Calu3 (cell line): ENCODE measurements around the gene C22orf15. TPM values are rescaled to one million over a fixed set of nuclear protein-coding genes. Genes with fewer than 3 reads are reported as not detected.
"Not testable (repeated sequence)": the region's sequence is repeated elsewhere in the genome, so short reads cannot be mapped to it uniquely, and the experiment has no call there.

Experiments
- BruUV-seq: library from RNA; stranded (reverse); fragments of 400-500 nt; replicated peaks from 2 replicates; lab custom pipeline; 2021; lab: Mats Ljungman, UMichigan
- CTCF ChIA-PET: fragments of 300-600 bp; sonication (Branson Sonifier 250); formaldehyde crosslinking; loops from one replicate; lab custom pipeline; 2022; ENCODE audit warnings: antibody characterized with exemption; lab: Charles Lee
- DNase-seq: peaks from one replicate; pipeline ENCODE4 v3.0.0; 2022
- H3K27ac Mint-ChIP-seq: one replicate; pipeline ENCODE4 v1.8.0; 2022; ENCODE audit warnings: mixed read lengths; ENCODE audit not compliant: unreplicated experiment
- H3K27me3 Mint-ChIP-seq: one replicate; pipeline ENCODE4 v1.8.0; 2022; ENCODE audit warnings: mixed read lengths; ENCODE audit not compliant: unreplicated experiment
- H3K36me3 Mint-ChIP-seq: one replicate; pipeline ENCODE4 v1.8.0; 2022; ENCODE audit warnings: mild to moderate bottlenecking, moderate library complexity, mixed read lengths; ENCODE audit not compliant: insufficient read depth, unreplicated experiment
- H3K4me1 Mint-ChIP-seq: one replicate; pipeline ENCODE4 v1.8.0; 2022; ENCODE audit warnings: mild to moderate bottlenecking, low read depth, mixed read lengths; ENCODE audit not compliant: unreplicated experiment
- H3K4me3 Mint-ChIP-seq: one replicate; pipeline ENCODE4 v1.8.0; 2022; ENCODE audit warnings: mild to moderate bottlenecking, low read depth, moderate library complexity, mixed read lengths; ENCODE audit not compliant: unreplicated experiment
- H3K9me3 Mint-ChIP-seq: one replicate; pipeline ENCODE4 v1.8.0; 2022; ENCODE audit warnings: low read depth, mixed read lengths; ENCODE audit not compliant: unreplicated experiment
- intact Hi-C: fragments of 100-400 bp; cut with micrococcal nuclease; formaldehyde crosslinking; loops from one replicate; pipeline ENCODE4 v1.10.0; 2022; ENCODE audit not compliant: unreplicated experiment
- total RNA-seq: library from RNA; stranded (reverse); gene quantifications from 2 replicates; pipeline ENCODE4 v1.2.3, GENCODE V29; 2022
- TF ChIP-seq, protein P1 (sequence below): fragments of 200-600 bp; IDR thresholded peaks from one replicate; pipeline ENCODE4 v1.8.0; 2022; ENCODE audit warnings: antibody characterized with exemption; ENCODE audit not compliant: unreplicated experiment

The C22orf15 gene
- total RNA-seq, 1 experiment from 2014 or later: not detected

DNA sequence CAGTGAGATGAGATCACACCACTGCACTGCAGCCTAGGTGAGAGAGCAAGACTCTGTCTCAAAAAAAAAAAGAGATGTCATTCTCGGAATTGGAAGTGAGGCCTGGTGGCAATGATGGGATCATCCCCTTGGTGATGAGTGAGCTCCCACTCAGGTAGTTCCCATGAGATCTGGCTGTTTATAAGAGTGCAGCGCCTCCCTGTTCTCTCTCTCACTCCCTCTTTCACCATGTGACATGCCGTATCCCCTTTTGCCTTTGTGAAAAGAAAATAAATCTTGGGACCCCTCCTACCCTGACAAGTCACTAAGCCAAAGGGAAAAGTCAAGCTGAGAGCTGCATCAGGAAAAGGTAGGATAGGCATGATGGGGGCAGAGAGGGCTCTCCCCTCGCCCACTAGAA is 40.6 kb upstream of the C22orf15 start:
- H3K36me3 Mint-ChIP-seq: peaks cover 9% of the 10 kb centered on the region
- H3K27ac Mint-ChIP-seq: no peak overlapping the region
- peaks cover 26% of the 10 kb centered on the region for H3K4me1 Mint-ChIP-seq
- no peaks in the 10 kb centered on the region for H3K9me3 Mint-ChIP-seq
- TF ChIP-seq, protein P1, sequence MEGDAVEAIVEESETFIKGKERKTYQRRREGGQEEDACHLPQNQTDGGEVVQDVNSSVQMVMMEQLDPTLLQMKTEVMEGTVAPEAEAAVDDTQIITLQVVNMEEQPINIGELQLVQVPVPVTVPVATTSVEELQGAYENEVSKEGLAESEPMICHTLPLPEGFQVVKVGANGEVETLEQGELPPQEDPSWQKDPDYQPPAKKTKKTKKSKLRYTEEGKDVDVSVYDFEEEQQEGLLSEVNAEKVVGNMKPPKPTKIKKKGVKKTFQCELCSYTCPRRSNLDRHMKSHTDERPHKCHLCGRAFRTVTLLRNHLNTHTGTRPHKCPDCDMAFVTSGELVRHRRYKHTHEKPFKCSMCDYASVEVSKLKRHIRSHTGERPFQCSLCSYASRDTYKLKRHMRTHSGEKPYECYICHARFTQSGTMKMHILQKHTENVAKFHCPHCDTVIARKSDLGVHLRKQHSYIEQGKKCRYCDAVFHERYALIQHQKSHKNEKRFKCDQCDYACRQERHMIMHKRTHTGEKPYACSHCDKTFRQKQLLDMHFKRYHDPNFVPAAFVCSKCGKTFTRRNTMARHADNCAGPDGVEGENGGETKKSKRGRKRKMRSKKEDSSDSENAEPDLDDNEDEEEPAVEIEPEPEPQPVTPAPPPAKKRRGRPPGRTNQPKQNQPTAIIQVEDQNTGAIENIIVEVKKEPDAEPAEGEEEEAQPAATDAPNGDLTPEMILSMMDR: no peak
- DNase-seq: no peak
- H3K27me3 Mint-ChIP-seq: no peaks in the 10 kb centered on the region
- no peak overlapping the region for H3K4me3 Mint-ChIP-seq
- intact Hi-C loops: no loop called here
- no TSS peak for BruUV-seq
- CTCF ChIA-PET: no interaction called here

DNA sequence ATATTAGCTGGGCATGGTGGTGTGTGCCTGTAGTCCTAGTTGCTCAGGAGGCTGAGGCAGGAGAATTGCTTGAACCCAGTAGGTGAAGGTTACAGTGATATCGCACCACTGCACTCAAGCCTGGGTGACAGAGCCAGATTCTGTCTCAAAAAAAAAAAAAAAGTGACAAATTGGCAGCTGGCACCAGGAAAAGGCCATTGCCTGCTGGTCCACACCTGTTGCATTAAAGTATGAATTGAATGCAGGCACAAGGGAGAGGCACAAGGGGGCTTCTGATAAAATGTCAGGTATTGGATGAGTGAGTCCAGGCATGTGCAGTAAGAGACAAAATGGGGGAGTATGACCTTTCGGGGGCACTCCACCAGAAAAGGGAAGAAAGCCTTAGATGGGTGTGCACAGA is 40.1 kb upstream of the C22orf15 start:
- CTCF ChIA-PET: no interaction called here
- intact Hi-C loops: no loop called here
- no peaks in the 10 kb centered on the region for H3K27me3 Mint-ChIP-seq

DNA sequence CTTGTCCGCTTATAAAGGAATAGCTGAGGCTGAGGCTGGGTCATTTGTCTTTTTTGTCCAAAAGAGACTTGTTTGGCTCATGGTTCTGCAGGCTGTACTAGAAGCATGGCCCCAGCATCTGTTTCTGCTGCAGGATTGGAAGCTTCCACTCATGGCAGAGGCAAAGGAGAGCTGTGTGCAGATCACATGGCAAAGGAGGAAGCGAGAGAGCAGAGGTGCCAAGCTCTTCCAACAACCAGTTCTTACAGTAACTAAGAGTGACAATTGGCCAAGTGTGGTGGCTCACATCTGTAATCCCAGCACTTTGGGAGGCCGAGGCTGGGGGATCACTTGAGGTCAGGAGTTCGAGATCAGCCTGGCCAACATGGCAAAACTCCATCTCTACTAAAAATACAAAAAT is 34.7 kb upstream of the C22orf15 start:
- BruUV-seq, H3K4me3 Mint-ChIP-seq, H3K4me1 Mint-ChIP-seq, H3K9me3 Mint-ChIP-seq, H3K27ac Mint-ChIP-seq, H3K27me3 Mint-ChIP-seq, DNase-seq, H3K36me3 Mint-ChIP-seq, intact Hi-C loops: not testable (repeated sequence)
- CTCF ChIA-PET: interaction anchor here (0.7 kb wide), 1 partner anchor 43 kb away, joined by 3 read pairs; no protein-coding TSS in a partner anchor

More for the DNA sequence above, 40.1 kb upstream of the C22orf15 start:
- no peak for DNase-seq
- no TSS peak for BruUV-seq
- H3K9me3 Mint-ChIP-seq: no peaks in the 10 kb centered on the region
- no peak overlapping the region for H3K4me3 Mint-ChIP-seq
- H3K4me1 Mint-ChIP-seq: peaks cover 24% of the 10 kb centered on the region
- TF ChIP-seq, protein P1: no peak
- no peak overlapping the region for H3K27ac Mint-ChIP-seq
- peaks cover 5% of the 10 kb centered on the region for H3K36me3 Mint-ChIP-seq

DNA sequence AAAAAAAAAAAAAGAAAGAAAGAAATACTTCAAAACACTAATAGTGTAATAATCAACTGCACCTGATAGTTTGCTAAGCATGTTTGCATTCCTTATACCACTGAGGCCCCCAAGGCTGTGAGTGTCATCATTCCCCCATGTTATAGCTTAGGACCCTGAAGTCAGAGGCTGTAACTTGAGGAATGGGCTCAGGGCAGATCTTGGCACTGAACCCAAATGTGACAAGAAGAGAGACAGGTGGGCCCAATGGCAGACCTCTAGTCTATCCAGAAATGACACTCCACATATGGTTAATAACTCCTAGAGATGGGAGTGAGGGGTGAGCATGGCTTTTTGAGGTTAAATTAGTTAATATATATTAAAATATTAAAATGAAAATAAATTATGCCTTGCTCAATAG is 25.1 kb upstream of the C22orf15 start:
- Mint-ChIP-seq H3K27ac (no peak overlapping the region), H3K9me3 (no peaks in the 10 kb centered on the region), H3K4me1 (no peaks in the 10 kb centered on the region), H3K4me3 (no peak overlapping the region), H3K27me3 (no peaks in the 10 kb centered on the region), H3K36me3 (peaks cover 5% of the 10 kb centered on the region)
- DNase-seq: no peak
- intact Hi-C loops: no loop called here
- no TSS peak for BruUV-seq
- TF ChIP-seq, protein P1: no peak
- CTCF ChIA-PET: no interaction called here

GRCh38 chr22:23742505-23743264 is 20.1 kb upstream of the C22orf15 start:
- TF ChIP-seq, protein P1: no peak
- no peak for DNase-seq
- Mint-ChIP-seq H3K4me3 (no peak overlapping the region), H3K9me3 (no peaks in the 10 kb centered on the region), H3K36me3 (peaks cover 17% of the 10 kb centered on the region), H3K27ac (no peak overlapping the region), H3K27me3 (no peaks in the 10 kb centered on the region), H3K4me1 (peaks cover 15% of the 10 kb centered on the region)
- no TSS peak for BruUV-seq
- CTCF ChIA-PET: interaction anchor here (0.6 kb wide), 1 partner anchor 129 kb away, joined by 3 read pairs; no protein-coding TSS in a partner anchor
- intact Hi-C loops: no loop called here
